Muscle of back (tissue), 11 donors: ENCODE measurements around the gene SFSWAP. TPM values are rescaled to one million over a fixed set of nuclear protein-coding genes. Genes with fewer than 3 reads are reported as not detected.
"Not testable (repeated sequence)": the region's sequence is repeated elsewhere in the genome, so short reads cannot be mapped to it uniquely, and the experiment has no call there.

ENCODE experiments used
- DNase-seq, 3 donors: peaks; one replicate each; pipeline versions ENCODE4 v3.0.0 to v3.0.0-alpha.2; 2013
- polyA plus RNA-seq, 10 donors: library from polyadenylated mRNA; unstranded; fragments of 120-200 nt; gene quantifications; one replicate each; pipeline ENCODE4 v1.2.1, GENCODE V29; 2013; ENCODE audit not compliant: insufficient read length in 10 of 10

Gene SFSWAP
- polyA plus RNA-seq, 10 donors, result 24.5 to 45.6 (median 30.9) TPM

DNA sequence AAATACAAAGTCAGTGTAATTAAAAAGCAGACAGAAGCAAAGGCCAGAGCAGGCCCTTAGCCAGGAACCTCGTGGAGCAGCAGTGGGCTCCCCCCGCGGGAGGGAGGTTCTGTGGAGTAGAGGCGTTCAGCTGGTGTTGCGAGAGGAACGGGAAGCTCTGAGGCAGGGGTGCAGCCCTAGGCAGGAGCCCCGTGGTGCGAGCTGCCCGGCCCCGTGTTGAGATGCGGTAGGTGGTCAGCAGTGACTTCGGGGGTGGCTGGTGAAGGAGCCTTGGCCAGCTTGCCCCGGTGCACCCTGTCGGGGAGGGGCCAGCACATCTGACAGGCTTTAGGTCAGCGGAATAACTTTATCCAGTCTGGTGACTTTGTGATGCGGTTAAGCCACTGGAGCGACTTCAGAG, 46.2 kb downstream of the SFSWAP start:
- no peak for DNase-seq

DNA sequence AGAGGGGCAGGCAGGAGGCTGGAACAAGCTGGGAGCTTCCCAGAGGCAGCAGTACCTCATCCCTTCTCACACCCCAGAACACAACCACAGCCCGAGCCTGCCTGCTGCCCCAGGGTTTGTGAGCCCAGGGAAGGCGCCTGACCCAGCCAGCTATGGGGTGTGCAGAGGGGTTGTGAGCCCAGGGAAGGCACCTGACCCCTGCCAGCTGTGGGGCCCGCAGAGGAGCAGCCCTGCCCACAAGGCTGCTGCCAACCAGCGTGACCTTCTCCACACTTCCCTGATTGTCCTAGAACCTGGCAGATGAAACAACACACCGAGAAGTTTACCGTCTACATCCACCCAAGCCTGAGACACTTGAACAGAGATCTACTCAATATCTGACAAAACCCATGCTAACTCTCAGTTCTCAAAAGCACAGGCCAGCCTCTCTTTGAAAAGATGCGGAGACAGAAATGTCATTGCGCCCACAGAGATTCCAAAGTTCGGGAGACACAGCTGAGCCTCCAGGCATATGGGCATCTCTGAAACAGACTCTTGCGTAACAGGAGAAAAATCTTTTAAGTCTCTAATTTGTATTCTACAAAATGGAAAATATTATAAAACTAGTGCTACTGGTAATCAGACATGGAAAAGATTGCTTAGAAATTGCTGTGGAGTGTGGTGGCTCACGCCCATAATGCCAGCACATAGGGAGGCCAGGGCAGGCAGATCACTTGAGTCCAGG, 47.3 kb downstream of the SFSWAP start:
- DNase-seq, result no peak

DNA sequence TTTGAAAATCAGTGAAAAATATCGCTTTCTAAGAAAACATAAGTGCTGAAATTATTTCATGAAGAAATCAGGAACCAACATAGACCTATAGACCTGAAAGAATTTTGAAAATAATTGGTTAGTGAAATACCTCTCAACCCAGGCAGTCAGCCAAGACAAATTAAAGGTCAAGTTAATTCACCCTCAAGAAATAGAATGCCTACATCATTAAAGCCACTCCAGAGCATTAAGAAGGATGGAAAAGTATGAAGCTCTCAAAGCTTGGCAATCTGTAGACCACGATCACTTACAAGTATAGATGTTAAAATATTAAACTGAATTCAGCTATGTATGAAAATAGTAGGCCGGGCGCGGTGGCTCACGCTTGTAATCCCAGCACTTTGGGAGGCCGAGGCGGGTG, 48.3 kb downstream of the SFSWAP start:
- no peak for DNase-seq

DNA sequence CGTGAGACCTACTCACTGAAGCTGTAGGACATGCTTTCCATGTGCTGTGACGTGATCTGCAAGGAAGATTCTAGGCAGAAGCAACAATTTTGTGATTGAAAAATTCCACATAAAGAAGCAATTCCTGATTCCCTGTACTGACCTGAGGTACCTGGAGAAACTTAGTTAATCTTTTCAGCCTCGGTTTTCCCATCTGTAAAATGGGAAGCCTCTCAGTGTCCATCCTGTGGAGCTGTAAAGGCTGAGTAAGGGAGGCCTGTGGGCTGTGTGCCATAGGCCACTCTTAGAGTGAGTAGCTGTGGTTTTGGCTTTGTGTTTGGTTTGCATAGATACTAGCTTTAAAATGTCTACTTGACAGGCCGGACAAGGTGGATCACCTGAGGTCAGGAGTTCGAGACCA, 50.7 kb downstream of the SFSWAP start:
- no peak for DNase-seq

GRCh38 chr12:131764738-131765137, 53.8 kb downstream of the SFSWAP start:
- DNase-seq, result no peak

- no peak for DNase-seq
Measured at GRCh38 chr12:131765961-131766360, 55.1 kb downstream of the SFSWAP start.

GRCh38 chr12:131766382-131767107, 55.7 kb downstream of the SFSWAP start:
- DNase-seq, result no peak

DNA sequence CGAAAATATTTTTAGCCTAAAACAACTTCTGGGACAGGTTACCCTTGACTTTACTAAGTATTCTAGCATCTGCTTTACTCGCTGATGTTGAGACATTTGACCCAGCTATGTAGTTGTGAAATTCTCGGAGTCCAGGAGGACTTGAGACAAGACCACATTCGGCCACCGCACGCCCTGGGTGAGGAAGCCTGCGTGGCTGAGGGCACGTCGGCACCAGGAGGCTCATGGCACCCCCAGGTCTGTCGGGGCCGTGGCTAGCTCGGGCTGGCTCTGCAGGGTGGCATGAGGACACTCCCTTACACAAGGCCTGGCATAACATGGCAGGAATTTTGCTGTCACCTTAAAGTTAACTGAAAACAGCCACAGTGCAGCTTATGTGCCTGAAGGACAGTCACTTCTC, 59.2 kb downstream of the SFSWAP start:
- no peak for DNase-seq

- DNase-seq, result no peak
Measured at GRCh38 chr12:131771965-131772364, 61.1 kb downstream of the SFSWAP start.

DNA sequence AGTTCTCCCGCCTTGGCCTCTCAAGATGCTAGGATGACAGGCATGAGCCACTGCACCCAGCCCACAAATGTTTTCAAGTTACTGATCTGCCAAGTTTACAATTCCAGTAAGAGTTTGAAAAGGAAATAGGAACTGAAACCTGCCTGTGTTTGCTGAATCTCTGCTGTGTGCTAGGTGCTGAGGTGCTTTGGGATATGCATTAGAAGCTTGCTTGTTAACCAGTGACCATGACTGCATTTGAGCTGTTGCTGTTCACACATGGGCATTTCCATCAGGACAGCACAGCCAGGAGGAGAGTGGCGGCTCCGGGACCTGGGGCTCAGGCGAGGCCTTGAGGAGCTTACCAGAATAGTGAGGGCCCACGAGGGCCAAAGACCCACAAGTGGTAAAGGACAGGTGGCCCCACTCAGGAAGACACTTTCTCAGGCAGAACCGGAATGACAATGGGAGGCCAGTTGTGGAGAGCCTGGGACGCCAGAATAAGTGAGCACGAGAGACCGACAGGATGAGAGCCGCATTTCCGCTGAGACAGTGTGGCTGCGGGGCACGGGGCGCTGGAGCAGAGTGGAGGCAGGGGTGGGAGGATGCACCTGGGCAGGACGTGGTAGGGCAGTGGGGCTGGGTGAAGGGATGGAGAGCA, 62.8 kb downstream of the SFSWAP start:
- no peak for DNase-seq

DNA sequence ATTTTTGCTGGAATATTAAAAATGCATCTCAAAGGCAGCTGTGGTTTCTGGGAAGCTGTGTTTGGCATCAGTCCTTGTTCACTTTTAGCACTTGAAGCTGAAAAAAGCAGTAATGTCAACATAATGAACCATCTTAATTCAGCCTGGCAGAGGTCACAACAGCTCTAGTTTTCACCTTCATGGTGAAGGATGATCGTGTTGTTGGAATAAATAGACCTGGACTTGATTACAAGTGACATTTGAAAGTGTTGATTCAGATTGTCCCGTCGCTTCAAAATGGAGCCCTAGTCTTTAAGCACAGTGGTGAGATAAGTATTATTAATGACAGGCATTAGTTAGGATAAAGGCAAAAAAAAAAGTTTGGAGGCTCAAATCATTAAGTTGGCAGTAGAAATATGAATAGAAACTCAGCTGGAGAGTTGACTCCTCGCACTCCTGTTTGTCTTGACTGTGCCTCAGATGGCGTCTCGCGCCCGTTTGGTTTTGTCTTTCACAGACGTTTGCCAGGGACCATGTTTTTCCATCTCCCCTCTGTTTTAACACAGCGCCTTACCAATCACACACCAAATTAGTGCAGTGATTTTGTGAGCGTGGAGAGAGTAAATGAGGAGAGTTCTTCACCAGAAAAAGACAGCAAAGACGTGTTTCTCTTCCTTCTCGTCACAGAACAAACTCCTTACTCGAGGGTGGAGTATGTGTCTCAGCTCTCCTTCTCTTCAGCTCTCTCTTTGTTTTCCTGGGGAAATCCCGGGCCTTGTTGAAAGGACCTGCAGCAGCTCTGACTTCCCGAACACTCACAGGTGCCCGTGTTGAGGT, 63.9 kb downstream of the SFSWAP start:
- no peak for DNase-seq

DNA sequence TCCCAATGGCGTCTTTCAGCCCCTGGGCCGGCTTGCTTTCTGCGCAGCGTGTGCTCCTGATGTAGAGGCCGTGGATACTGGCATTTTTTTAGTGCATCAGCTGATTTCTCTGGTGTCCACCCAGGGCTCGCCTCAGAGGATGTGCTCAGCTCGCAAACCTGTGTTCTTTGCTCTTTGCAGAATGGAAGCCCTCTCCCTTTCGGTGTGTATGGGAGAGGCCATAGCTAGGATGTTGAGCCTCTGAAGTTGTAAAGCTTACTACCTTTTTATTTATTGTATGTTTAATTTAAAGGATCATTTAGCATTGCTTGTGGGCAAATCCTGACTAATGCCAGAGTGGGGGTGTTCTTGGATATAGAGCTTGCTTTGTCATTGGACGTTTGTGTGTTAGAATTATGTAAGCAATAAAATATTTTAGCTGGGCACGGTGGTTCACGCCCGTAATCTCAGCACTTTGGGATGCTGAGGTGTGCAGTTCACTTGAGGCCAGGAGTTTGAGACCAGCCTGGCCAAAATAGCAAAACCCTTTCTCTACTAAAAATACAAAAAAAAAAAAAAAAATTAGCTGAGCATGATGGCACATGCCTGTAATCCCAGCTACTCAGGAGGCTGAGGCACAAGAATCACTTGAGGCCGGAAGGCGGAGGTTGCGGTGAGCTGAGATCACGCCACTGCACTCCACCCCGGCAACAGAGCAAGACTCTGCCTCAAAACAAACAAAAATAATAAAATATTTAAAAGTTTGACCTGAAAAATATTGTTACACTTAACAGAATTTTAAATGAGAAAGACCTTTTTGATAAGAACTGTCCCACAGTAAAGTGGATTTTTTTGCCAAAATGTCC, 64.7 kb downstream of the SFSWAP start:
- no peak for DNase-seq

- no peak for DNase-seq
Measured at GRCh38 chr12:131776237-131776889, 65.5 kb downstream of the SFSWAP start.

GRCh38 chr12:131777269-131777668, 66.4 kb downstream of the SFSWAP start:
- DNase-seq, result not testable (repeated sequence)

DNA sequence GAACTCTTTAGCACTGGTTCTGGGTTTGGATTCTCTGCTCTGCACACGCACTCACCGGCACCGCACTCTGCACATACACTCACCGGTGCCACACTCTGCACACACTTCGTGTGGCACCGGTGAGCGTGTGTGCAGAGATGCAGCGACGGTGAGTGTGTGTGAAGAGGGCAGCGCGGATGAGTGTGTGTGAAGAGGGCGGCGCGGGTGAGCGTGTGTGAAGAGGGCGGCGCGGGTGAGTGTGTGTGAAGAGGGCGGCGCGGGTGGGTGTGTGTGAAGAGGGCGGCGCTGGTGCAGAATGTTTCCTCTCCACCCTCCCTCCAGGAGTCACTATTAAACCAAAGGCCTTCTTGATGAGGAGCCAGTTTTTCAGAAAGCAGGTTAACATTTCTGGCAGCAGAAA, 68.1 kb downstream of the SFSWAP start:
- no peak for DNase-seq

DNA sequence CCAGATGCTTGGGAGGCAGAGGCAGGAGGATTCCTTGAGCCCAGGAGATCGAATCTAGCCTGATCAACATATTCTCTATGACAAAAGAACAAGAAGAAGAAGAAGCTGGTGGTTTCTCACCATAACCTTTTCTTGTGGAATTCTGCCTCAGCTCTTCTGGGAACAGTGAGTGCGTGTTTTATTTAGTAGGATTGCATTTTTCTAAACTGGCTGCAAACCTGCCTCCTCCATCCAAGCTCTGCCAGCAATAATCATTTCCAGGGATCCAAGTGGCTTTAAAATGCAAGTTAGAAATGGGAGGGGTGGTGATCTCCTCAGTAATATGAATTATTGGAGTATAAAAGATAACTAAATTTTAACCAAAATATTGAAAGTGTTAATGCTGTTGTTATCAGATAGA, 71.2 kb downstream of the SFSWAP start:
- no peak for DNase-seq

GRCh38 chr12:131783915-131784541, 73.1 kb downstream of the SFSWAP start:
- DNase-seq, result peak in 1 of 3 donors; percentile 34

DNA sequence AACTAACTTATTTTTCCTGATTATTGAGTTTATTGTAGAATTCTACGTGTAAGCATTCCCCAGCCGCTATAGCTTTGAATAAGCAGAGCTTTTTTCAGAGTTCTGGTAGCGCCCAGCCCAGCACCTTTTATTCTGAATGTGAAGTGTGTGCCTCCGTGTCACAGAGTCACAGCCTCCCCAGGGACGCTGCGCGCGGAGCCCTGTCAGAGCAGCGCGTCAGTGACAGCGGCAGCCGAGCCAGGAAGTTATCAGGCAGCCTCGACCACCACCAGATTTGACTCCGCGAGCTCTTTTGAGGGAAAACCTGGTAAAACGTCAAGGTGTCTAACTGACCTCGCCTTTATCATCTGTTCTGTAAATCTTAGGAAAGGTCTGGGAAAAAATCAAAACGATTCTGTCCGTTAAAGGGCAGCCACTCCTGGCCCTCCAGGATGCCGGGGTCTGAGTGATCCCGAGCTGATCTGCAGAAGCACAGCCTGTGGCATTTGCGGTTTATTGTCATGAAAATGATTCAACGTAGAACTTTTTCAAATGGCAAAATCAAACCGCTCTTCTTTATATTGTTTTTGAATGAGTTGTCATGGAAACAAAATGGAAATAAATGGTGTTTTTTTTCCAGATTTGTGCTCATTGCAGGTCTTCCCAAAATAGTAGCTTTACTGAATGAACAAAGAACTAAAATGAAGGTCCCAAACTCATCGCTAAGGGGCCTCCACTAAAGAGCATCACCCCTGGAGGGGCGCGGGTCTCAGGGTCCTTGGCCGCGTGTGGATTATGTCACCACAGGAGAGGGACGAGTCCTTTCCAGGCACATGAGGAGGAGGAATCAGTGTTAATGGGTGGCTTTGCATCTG, 74.2 kb downstream of the SFSWAP start:
- peak in 1 of 3 donors; percentile 29 for DNase-seq

DNA sequence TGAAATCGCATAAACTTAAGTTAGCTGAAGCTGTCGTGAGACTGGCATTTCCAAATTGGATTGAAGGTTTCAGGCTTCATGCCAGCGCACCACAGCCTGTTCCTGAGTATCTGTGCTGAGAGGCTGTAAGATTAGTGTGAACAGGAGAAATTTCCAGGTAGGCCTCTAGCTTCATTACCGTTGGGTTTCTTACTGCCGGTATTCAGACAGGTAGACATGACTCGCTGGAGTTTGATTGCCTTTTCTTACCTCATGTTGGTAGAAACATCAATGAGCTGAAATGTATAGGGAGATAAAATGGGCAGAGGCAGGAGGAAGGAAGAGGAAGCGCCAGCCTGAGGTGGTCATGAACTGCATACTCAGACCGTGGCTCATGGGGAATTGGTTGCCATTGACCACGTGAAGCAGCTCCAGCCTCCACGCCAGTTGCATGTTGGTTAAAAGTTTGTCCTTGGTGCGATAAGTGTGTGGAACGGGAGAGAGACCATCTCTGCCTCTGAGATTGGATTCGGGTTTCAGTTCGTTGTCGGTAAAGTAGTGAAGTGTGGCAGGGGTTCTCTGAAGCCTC, 75.0 kb downstream of the SFSWAP start:
- no peak for DNase-seq
